ENCODE data around the gene NLGN3. TPM values are rescaled to one million over a fixed set of nuclear protein-coding genes. Genes with fewer than 3 reads are reported as not detected.

Gene NLGN3
- total RNA-seq, 1 experiment from 2014 or later, result 0.65 TPM

- Histone ChIP-seq H3K36me3 (ENCODE audit: low read depth) (no peaks in the 10 kb centered on the region), H3K4me2 (no peak overlapping the region), H3K9me3 (ENCODE audit: insufficient read depth, low read depth) (no peaks in the 10 kb centered on the region), H3K4me3 (no peak overlapping the region), H2AFZ (no peak overlapping the region), H3K27me3 (ENCODE audit: insufficient read depth, low read depth) (no peaks in the 10 kb centered on the region), H3K9me2 (ENCODE audit: insufficient read depth) (no peaks in the 10 kb centered on the region), H3F3A (ENCODE audit: insufficient read depth, low read depth) (no peaks in the 10 kb centered on the region), H3K27ac (no peak overlapping the region), H3K79me2 (ENCODE audit: low read depth) (no peaks in the 10 kb centered on the region), H3K4me1 (replicated peaks; ENCODE audit: insufficient read depth) (no peaks in the 10 kb centered on the region), H4K20me1 (ENCODE audit: insufficient read depth) (no peaks in the 10 kb centered on the region)
- POLR2A ChIA-PET (ENCODE audit: unreplicated experiment), result no interaction called here
- TF ChIP-seq EZH2 (IDR thresholded peaks at IDR 0.05; ENCODE audit: low read depth) (no peak), CTCF (conservative IDR thresholded peaks at IDR 0.05) (no peak)
- CTCF ChIA-PET, result no interaction called here
- DNase-seq, result no peak
- no TSS peak for BruUV-seq (replicated peaks)
- intact Hi-C loops (cut with micrococcal nuclease; ENCODE audit: unreplicated experiment), result no loop called here
Measured at GRCh38 chrX:71169586-71169985, 24.9 kb downstream of the NLGN3 start.

GRCh38 chrX:71170660-71171059 is 26.0 kb downstream of the NLGN3 start:
- BruUV-seq (replicated peaks), result no TSS peak
- H3K27ac ChIP-seq, result no peak overlapping the region

GRCh38 chrX:71171110-71171801 is 26.6 kb downstream of the NLGN3 start:
- Histone ChIP-seq H3K36me3 (ENCODE audit: low read depth) (no peaks in the 10 kb centered on the region), H3F3A (ENCODE audit: insufficient read depth, low read depth) (no peaks in the 10 kb centered on the region), H3K4me3 (no peak overlapping the region), H2AFZ (no peak overlapping the region), H3K4me1 (replicated peaks; ENCODE audit: insufficient read depth) (no peaks in the 10 kb centered on the region), H3K27ac (no peak overlapping the region), H3K79me2 (ENCODE audit: low read depth) (no peaks in the 10 kb centered on the region), H3K9me2 (ENCODE audit: insufficient read depth) (no peaks in the 10 kb centered on the region), H3K4me2 (no peak overlapping the region), H3K27me3 (ENCODE audit: insufficient read depth, low read depth) (no peaks in the 10 kb centered on the region), H4K20me1 (ENCODE audit: insufficient read depth) (no peaks in the 10 kb centered on the region), H3K9me3 (ENCODE audit: insufficient read depth, low read depth) (no peaks in the 10 kb centered on the region)
- no TSS peak for BruUV-seq (replicated peaks)
- ChIA-PET CTCF (no interaction called here), POLR2A (ENCODE audit: unreplicated experiment) (no interaction called here)
- intact Hi-C loops (cut with micrococcal nuclease; ENCODE audit: unreplicated experiment), result loop anchor here (10.0 kb wide), 1 partner anchor 396 kb away; no protein-coding TSS in a partner anchor
- no peak for TF ChIP-seq CTCF (conservative IDR thresholded peaks at IDR 0.05)
- no peak for TF ChIP-seq EZH2 (IDR thresholded peaks at IDR 0.05; ENCODE audit: low read depth)
- DNase-seq, result no peak

More at GRCh38 chrX:71170660-71171059, 26.0 kb downstream of the NLGN3 start:
- intact Hi-C loops (cut with micrococcal nuclease; ENCODE audit: unreplicated experiment), result loop anchor here (10.0 kb wide), 1 partner anchor 396 kb away; no protein-coding TSS in a partner anchor
- no peak for DNase-seq
- H3K9me2 ChIP-seq (ENCODE audit: insufficient read depth), result no peaks in the 10 kb centered on the region
- no peaks in the 10 kb centered on the region for H3K27me3 ChIP-seq (ENCODE audit: insufficient read depth, low read depth)
- H3F3A ChIP-seq (ENCODE audit: insufficient read depth, low read depth), result no peaks in the 10 kb centered on the region
- H2AFZ ChIP-seq, result no peak overlapping the region
- ChIA-PET POLR2A (ENCODE audit: unreplicated experiment) (no interaction called here), CTCF (no interaction called here)
- H3K36me3 ChIP-seq (ENCODE audit: low read depth), result no peaks in the 10 kb centered on the region
- no peaks in the 10 kb centered on the region for H3K79me2 ChIP-seq (ENCODE audit: low read depth)
- H3K4me2 ChIP-seq, result no peak overlapping the region
- no peaks in the 10 kb centered on the region for H3K4me1 ChIP-seq (replicated peaks; ENCODE audit: insufficient read depth)
- TF ChIP-seq EZH2 (IDR thresholded peaks at IDR 0.05; ENCODE audit: low read depth) (no peak), CTCF (conservative IDR thresholded peaks at IDR 0.05) (no peak)
- H3K9me3 ChIP-seq (ENCODE audit: insufficient read depth, low read depth), result no peaks in the 10 kb centered on the region
- H3K4me3 ChIP-seq, result no peak overlapping the region
- no peaks in the 10 kb centered on the region for H4K20me1 ChIP-seq (ENCODE audit: insufficient read depth)
